ENCODE data around the gene SLC34A3.

SLC34A3 gene

DNA sequence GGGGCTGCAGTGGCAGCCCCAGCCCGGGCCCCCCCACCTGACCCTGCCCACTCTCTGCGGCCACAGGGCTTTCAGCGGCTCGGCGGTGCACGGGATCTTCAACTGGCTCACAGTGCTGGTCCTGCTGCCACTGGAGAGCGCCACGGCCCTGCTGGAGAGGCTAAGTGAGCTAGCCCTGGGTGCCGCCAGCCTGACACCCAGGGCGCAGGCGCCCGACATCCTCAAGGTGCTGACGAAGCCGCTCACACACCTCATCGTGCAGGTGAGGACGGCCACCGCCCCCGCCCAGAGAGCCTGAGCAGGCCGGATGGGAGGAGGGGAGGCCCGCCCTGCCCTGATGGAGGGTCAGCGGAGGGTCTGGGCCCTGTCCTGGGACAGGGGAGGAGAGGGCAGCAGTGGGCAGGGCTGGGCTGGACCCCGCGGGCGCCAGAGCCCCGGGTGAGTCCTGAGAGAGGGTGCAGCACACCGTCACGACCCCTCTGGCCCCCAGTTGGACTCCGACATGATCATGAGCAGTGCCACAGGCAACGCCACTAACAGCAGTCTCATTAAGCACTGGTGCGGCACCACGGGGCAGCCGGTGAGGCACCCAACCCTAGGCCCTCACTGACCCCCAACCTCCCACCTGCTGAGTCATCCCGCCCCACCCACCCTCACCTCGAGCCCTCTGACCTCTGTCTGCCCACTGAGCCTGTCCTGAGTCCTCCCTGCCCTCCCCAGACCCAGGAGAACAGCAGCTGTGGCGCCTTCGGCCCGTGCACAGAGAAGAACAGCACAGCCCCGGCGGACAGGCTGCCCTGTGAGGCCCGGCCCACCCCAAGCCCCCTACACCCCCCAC lies 2.7 kb downstream of the SLC34A3 start:
- TF ChIP-seq SIN3A (IDR thresholded peaks at IDR 0.05; ENCODE audit: borderline replicate concordance, insufficient read depth, low read length) = no peak
- no peak for TF ChIP-seq POLR2AphosphoS5 (IDR thresholded peaks at IDR 0.05; ENCODE audit: low read depth, low read length)
- TF ChIP-seq TAF1 (IDR thresholded peaks at IDR 0.05; ENCODE audit: borderline replicate concordance, insufficient read depth, low read length) = no peak
- TF ChIP-seq REST (IDR thresholded peaks at IDR 0.05; ENCODE audit: insufficient read depth in 1 of 2, low read depth in 2 of 2, low read length in 2 of 2) = no peak
- TF ChIP-seq FOXP2 (optimal IDR thresholded peaks at IDR 0.05; ENCODE audit: borderline replicate concordance, extremely low read depth, extremely low read length, insufficient read depth) = no peak

DNA sequence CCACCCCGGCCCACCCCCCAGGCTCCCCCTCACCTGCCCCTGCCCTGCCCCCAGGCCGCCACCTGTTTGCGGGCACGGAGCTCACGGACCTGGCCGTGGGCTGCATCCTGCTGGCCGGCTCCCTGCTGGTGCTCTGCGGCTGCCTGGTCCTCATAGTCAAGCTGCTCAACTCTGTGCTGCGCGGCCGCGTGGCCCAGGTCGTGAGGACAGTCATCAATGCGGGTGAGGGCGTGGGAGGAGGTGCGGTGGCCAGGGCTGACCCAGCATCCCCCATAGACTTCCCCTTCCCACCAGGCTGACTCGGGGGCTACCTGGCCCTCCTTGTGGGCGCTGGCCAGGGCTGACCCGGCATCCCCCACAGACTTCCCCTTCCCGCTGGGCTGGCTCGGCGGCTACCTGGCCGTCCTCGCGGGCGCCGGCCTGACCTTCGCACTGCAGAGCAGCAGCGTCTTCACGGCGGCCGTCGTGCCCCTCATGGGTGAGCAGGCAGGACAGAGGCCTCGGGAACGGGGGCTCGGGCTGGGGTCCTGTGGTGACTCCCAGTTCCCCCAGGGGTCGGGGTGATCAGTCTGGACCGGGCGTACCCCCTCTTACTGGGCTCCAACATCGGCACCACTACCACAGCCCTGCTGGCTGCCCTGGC lies 3.5 kb downstream of the SLC34A3 start:
- TF ChIP-seq POLR2AphosphoS5 (IDR thresholded peaks at IDR 0.05; ENCODE audit: low read depth, low read length) (no peak), FOXP2 (optimal IDR thresholded peaks at IDR 0.05; ENCODE audit: borderline replicate concordance, extremely low read depth, extremely low read length, insufficient read depth) (no peak), REST (IDR thresholded peaks at IDR 0.05; ENCODE audit: insufficient read depth in 1 of 2, low read depth in 2 of 2, low read length in 2 of 2) (no peak), SIN3A (IDR thresholded peaks at IDR 0.05; ENCODE audit: borderline replicate concordance, insufficient read depth, low read length) (no peak), TAF1 (IDR thresholded peaks at IDR 0.05; ENCODE audit: borderline replicate concordance, insufficient read depth, low read length) (no peak)

GRCh38 chr9:137234758-137235423 lies 4.2 kb downstream of the SLC34A3 start:
- TF ChIP-seq REST (IDR thresholded peaks at IDR 0.05; ENCODE audit: insufficient read depth in 1 of 2, low read depth in 2 of 2, low read length in 2 of 2) = no peak
- no peak for TF ChIP-seq TAF1 (IDR thresholded peaks at IDR 0.05; ENCODE audit: borderline replicate concordance, insufficient read depth, low read length)
- no peak for TF ChIP-seq SIN3A (IDR thresholded peaks at IDR 0.05; ENCODE audit: borderline replicate concordance, insufficient read depth, low read length)
- no peak for TF ChIP-seq FOXP2 (optimal IDR thresholded peaks at IDR 0.05; ENCODE audit: borderline replicate concordance, extremely low read depth, extremely low read length, insufficient read depth)
- no peak for TF ChIP-seq POLR2AphosphoS5 (IDR thresholded peaks at IDR 0.05; ENCODE audit: low read depth, low read length)

DNA sequence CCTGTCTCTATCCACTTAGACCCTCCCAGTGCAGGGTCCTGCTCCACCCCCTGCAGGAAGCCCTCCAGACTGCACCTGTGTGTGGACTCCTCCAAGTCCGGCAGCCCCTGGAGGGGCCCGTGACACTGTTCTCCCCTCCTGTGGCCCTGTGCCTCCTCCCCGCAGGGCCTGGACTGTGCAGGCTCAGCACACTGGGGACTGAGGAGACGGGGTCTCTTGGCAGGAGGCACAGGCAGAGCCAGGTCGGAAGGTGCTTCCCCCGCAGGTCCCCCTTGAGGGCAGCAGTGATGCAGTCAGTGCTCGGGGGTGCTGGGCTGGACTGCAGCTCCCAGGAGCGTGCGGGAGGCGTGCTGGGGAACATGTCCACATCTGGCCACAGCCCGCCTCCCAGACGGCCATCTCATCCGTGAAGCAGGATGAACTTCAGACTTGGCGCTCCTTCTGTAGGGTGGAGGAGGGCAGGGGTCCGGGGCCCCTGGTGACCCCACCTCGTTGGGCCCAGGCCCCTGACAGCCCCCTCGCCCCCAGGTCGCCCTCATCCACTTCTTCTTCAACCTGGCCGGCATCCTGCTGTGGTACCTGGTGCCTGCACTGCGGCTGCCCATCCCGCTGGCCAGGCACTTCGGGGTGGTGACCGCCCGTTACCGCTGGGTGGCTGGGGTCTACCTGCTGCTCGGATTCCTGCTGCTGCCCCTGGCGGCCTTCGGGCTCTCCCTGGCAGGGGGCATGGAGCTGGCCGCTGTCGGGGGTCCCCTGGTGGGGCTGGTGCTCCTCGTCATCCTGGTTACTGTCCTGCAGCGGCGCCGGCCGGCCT lies 4.9 kb downstream of the SLC34A3 start:
- no peak for TF ChIP-seq TAF1 (IDR thresholded peaks at IDR 0.05; ENCODE audit: borderline replicate concordance, insufficient read depth, low read length)
- TF ChIP-seq POLR2AphosphoS5 (IDR thresholded peaks at IDR 0.05; ENCODE audit: low read depth, low read length) = no peak
- TF ChIP-seq REST (IDR thresholded peaks at IDR 0.05; ENCODE audit: insufficient read depth in 1 of 2, low read depth in 2 of 2, low read length in 2 of 2) = no peak
- TF ChIP-seq FOXP2 (optimal IDR thresholded peaks at IDR 0.05; ENCODE audit: borderline replicate concordance, extremely low read depth, extremely low read length, insufficient read depth) = no peak
- no peak for TF ChIP-seq SIN3A (IDR thresholded peaks at IDR 0.05; ENCODE audit: borderline replicate concordance, insufficient read depth, low read length)

Measured in PFSK-1 (cell line).